T-helper 2 cell treated with Interferon-gamma antibody and Interleukin-4, amounts not matched to agents 100 ng/mL and 5 ng/mL, for 36 hours (primary cell): Measurements from ENCODE around the gene ASCC1. TPM values are rescaled to one million over a fixed set of nuclear protein-coding genes. Genes with fewer than 3 reads are reported as not detected.
"Not testable (repeated sequence)": the region's sequence is repeated elsewhere in the genome, so short reads cannot be mapped to it uniquely, and the experiment has no call there.

Experiments
- intact Hi-C: fragments of 100-400 bp; cut with micrococcal nuclease; formaldehyde crosslinking; loops from one replicate; pipeline ENCODE4 v1.15.1; 2023
- total RNA-seq: library from RNA; stranded (reverse); gene quantifications from 2 replicates; pipeline ENCODE4 v1.2.3, GENCODE V29; 2022

Gene ASCC1
- total RNA-seq, 1 donor from 2014 or later = 24.3 TPM

DNA sequence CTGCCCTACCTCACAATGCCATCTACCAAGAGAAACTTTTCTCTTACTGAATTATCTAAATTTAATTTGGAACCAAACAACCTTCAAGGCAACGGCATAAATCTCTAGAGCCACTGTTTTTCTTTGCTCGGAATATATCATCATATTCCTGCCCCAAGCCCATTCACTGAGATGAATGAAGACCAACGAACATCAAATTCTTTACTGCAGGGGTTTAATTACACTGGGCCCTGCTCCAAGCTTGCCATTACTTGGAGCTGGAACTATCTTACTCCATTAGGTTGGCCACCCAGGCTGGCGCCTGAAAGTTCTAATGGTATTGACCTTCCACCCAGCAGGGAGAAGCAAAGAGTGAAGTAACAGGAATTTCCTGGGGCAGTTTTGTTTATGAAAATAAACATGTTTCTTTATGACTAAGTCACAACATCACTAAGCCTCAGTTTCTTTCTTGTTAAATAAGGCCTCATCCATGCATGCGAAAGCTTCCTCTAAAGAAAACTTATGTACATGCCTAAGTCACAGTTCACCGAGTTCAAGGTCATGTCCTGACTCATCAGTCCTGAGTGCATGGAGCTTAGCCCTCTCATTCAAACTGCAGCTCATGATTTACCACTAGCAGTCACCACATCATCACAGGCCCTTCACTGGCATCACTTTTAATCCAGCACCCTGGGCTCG is 42.3 kb downstream of the ASCC1 start:
- intact Hi-C loops = no loop called here

DNA sequence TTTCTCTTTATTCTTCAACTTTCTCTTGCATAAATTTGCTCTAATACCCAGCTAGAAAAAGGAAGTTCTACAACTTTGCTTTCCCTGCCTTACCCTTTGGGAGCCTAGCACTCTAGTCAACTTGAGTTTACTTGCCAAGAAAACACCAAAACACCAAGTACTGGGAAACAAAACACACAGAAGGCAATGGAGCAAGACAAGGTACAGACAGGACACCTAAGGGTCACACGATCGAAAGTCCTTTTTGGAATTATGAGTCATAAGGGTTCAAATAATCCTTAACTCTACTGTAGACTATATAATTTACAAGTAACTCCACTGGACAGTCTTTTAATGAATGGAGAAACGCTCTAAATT is 42.8 kb downstream of the ASCC1 start:
- intact Hi-C loops = no loop called here

DNA sequence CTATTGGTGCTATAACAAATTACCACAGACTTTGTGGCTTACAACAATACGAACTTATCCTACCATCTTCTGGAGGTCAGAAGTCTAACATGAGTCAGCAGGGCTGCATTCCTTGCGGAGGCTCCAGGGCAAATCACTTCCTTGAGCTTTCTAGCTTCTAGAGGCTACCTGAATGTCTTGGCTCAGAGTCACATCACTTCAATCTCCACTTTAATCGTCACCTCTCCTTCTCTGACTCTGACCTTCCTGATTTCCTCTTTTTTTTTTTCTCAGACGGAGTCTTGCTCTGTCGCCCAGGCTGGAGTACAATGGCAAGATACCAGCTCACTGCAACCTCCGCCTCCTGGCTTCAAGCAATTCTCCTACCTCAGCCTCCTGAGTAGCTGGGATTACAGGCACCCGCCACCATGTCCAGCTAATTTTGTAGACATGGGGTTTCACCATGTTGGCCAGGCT is 44.9 kb downstream of the ASCC1 start:
- intact Hi-C loops = no loop called here

DNA sequence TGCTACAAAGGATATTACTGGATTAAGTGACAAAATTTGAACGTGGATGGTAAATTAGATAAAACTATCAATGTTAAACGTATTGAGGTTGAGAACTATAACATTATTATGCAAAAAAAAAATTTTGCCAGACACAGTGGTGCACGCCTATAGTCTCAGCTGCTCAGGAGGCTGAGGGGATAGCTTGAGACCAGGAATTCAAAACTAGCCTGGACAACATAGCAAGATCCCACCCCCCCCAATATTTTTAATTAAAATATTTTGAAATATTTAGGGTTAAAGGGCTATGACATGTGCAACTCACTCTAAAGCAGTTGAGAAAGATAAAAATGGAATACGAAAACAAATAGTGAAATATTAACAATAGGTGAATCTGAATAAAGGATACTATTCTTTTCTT is 45.3 kb downstream of the ASCC1 start:
- intact Hi-C loops = no loop called here

DNA sequence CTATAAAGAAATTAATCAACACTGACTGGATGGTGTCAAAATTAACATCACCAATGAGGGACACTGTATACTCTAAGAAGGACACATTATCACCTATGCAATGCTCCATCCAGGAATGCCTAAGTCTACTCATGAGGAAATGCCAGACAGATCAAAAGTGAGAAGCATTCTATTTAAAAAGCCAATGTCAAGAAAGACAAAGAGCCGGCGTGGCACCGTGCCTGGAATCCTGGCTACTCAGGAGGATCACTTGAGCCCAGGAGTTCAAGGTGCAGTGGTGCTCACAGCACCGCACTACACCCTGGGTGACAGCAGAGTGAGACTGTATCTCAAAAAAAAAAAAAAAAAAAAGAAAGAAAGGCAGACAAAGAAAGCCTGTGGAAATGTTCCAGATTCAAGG is 45.8 kb downstream of the ASCC1 start:
- intact Hi-C loops = no loop called here

DNA sequence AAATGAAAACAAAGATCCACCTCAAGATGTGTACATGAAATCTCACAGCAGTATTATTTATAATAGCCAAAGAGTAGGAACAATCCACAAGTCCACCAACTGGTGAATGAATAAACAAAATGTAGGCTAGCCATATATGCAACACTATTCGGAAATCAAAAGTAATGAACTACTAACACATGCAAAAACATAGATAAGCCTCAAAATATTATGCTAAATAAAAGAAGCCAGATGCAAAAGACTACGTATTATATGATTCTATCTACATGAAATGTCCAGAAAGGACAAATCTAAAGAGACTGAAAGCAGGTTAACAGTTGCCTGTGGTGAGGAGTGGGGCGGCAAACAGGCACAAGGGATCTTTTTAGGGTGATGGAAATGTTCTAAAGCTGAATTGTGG is 49.0 kb downstream of the ASCC1 start:
- intact Hi-C loops = no loop called here

DNA sequence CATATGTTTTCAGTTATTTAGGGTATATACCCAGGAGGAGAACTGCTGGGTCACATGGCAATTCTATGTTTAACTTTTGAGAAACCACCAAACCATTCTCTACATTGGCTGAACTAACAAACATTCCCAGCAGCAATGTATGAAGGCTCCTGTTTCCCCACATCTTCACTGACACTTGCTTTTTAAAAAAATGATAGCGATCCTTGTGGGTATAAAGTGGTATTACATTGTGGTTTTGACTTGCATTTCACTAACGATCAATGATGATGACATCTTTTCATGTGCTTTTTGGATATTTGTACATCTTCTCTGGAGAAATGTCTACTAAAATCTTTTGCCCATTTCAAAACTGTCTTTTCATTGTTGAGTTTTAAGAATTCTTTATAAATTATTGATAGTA is 51.5 kb downstream of the ASCC1 start:
- intact Hi-C loops = no loop called here

DNA sequence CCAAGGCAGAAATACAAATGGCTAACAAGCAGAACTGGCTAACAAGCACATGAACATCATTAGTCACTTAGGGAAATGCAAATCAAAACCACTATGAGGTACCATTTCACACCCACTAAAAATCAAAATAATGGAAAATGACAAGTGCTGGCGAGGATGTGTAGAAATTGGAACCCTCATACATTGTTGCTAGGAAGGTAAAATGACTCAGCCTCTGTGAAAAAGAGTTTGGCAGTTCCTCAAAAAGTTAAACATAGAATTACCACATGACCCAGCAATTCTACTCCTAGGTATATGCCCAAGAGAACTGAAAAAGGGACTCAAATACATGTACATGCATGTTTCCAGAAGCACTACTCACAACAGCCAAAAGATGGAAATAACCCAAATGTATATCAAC is 53.1 kb downstream of the ASCC1 start:
- intact Hi-C loops = no loop called here

DNA sequence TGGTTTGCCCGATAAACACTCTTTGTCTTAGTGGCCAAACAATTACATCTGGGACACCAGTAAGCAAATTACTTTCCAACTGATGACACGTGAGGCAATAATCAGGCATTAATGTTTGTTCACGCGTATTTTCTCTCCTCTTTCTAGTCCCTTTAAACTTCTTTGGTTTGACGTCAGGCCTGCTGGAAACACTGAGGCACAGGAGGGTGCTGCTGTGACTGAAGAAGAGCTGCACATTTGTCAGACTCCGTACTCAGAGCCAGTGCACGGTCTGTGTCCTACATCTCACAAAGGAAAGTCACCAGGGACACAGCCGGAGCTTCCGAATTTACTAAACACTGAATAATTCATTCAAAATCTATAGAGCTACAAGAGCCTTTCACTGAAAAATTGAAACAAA is 57.9 kb downstream of the ASCC1 start:
- intact Hi-C loops = no loop called here

DNA sequence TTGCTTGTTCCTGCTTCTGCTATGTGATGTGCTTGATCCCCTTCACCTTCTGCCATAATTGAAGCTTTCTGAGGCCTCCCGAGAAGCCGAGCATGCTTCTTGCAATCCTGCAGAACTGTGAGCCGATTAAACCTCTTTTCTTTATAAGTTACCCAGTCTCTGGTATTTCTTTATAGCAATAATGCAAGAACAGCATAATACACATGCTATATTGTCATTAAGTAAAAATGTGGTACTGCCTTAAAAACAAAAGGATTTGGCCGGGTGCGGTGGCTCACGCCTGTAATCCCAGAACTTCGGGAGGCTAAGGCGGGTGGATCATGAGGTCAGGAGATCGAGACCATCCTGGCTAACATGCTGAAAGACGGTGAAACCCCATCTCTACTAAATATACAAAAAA is 59.9 kb downstream of the ASCC1 start:
- intact Hi-C loops = no loop called here

DNA sequence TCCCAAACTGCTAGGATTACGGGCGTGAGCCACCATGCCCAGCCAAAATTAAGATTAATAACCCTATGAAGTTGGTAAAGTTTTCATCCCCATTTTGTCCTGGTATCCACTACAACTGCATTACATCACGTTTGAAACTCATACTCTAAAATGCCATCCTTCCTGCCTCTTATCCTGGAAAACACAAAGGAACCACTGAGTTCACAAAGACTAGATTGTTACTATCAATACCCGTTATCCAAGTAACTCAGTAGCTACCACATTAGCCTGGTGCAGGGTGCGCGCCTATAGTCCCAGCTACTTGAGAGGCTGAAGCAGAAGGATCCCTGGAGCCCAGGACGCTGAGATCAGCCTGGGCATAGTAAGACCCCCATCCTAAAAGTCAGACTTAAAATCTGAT is 63.8 kb downstream of the ASCC1 start:
- intact Hi-C loops = no loop called here

DNA sequence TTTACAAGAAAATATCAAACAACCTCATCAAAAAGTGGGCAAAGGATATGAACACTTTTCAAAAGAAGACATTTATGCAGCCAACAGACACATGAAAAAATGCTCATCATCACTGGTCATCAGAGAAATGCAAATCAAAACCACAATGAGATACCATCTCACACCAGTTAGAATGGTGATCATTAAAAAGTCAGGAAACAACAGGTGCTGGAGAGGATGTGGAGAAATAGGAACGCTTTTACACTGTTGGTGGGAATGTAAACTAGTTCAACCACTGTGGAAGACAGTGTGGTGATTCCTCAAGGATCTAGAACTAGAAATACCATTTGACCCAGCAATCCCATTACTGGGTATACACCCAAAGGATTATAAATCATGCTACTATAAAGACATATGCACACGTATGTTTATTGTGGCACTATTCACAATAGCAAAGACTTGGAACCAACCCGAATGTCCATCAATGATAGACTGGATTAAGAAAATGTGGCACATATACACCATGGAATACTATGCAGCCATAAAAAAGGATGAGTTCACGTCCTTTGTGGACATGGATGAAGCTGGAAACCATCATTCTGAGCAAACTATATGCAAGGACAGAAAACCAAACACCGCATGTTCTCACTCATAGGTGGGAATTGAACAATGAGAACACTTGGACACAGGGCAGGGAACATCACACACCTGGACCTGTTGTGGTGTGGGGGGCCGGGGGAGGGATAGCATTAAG is 65.2 kb downstream of the ASCC1 start:
- intact Hi-C loops = not testable (repeated sequence)

DNA sequence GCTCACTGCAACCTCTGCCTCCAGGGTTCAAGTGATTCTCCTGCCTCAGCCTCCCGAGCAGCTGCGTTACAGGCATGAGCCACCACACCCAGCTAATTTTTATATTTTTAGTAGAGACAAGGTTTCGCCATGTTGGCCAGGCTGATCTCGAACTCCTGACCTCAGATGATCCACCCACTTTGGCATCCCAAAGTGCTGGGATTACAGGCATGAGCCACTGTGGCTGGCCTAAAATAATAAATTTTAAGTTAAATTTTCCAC is 68.8 kb downstream of the ASCC1 start:
- intact Hi-C loops = not testable (repeated sequence)

DNA sequence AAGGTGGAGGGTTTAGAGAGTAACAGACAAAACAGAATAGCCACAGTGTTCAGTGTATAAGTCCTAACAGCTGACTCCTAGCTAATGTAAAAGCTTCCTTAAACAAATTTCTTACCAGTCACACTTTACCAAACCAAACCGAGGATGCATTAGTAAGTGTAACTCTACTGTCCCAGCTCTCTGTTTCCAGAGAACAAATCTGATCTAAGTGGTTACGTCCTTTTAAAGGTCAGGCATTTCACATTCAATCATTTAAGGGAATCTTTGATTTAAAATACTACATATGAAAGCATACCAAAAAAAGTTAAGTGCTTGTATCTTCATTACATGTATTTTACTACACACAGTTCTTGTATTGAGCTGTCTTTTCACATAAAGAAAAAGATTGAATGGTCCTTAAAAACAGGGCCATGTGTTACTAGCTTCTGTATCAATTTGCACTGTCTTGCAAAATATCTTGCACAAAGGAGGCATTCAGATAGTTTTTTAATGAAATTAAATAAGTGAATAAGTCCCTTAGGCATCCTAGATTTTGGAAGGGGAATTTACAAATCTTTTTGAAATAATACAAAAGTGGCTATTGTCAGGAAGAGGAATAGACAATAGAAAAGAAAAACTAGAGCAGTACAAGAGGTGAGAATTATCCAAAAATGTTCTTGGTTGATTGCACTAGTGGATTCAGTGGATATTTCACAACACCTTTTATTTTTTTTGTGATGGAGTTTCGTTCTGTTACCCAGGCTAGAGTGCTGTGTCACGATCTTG is 69.3 kb downstream of the ASCC1 start:
- intact Hi-C loops = no loop called here

DNA sequence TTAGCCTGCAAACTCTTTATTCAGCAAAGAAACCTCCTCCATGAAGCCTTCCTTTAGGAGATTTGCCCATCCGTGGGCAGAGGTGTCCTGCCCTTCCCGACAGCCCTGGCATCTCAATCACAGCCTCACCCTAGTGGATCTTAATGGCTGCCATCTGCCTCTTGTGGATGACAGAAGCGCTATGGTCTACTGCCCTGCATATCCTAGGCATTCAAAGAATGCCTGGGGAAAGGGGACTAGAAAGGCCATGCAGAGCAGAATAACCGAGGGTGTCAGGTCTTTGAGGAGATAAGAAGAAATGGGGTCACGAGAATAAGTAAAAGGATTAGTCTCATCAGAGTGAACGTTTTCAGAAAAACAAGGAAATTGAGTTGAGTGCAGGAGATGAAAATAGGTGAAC is 70.0 kb downstream of the ASCC1 start:
- intact Hi-C loops = no loop called here

DNA sequence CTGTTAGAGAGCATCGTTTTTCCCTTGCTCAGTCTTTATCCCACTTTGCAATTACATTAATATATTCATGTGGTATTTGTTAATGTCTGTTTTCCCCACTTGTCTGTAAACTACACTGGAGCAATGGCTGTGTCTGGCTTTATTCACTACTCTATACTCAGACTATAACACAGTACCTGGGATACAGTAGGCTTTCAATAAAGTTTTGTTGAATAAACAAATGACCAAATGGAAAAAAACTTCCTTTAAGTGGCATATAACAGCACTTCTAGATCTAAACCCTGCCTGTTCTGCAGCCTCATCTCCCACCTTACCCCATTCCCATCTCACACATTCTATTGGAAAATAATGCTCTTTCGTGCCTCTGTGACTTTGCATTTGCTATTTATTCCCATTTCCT is 70.4 kb downstream of the ASCC1 start:
- intact Hi-C loops = no loop called here

DNA sequence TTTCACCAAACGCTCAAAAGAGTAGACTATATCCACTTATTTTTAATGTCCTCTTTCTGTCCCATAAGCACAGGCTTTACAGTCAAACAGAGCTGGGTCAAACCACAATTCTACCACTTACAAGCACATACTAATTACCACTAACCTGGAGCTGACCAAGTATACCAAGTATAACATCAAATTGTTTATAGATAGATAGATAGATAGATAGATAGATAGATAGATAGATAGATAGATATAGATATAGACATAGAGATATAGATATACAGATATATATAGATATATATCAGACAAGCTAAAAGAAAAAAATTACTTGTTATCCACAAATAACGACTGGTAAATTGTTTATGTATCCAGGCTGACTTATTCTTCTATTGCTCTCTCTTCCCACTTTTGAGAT is 75.2 kb downstream of the ASCC1 start:
- intact Hi-C loops = no loop called here

DNA sequence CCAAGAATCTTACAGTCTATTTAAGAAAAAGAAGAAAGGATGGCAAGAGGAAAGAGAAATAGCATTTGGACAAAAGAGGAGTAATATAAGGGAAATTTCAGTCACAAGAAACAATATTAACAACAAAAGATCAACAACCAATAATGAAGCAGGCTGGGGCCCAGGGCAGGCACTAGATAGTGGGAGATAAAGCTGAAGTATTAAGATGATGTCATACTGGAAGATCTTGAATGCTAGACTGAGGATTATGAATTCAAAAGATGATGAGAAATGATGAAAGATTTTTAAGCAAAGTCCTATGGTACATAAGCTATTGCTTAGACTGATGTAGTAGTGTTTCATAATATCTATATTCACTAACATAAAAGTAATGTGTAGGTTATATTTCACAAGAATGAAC is 75.9 kb downstream of the ASCC1 start:
- intact Hi-C loops = no loop called here

DNA sequence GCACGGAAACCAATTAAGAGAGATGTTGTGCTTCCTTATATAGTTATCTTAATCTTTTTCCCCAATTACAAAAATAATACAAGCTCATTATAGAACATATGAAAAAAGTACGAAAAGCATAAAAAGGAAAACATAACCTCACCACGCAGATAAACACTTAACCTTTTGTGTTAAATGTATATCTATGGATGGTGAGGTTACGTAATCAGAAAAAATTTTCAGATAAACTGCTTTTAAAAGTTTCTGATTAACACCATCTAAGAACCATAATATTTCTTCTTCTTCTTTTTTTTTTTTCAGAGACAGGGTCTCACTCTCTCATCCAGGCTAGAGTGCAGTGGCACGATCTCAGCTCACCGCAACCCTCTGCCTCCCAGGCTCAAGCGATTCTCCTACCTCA is 78.5 kb downstream of the ASCC1 start:
- intact Hi-C loops = no loop called here

DNA sequence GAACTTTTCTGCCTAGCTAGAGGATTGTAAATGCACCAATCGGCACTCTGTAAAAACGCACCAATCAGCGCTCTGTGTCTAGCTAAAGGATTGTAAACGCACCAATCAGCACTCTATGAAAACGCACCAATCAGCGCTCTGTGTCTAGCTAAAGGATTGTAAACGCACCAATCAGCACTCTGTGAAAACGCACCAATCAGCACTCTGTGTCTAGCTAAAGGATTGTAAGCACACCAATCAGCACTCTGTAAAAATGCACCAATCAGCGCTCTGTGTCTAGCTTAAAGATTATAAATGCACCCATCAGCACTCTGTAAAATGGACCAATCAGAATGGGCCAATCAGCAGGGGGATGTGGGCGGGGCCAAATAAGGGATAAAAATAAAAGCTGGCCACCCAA is 79.9 kb downstream of the ASCC1 start:
- intact Hi-C loops = not testable (repeated sequence)

DNA sequence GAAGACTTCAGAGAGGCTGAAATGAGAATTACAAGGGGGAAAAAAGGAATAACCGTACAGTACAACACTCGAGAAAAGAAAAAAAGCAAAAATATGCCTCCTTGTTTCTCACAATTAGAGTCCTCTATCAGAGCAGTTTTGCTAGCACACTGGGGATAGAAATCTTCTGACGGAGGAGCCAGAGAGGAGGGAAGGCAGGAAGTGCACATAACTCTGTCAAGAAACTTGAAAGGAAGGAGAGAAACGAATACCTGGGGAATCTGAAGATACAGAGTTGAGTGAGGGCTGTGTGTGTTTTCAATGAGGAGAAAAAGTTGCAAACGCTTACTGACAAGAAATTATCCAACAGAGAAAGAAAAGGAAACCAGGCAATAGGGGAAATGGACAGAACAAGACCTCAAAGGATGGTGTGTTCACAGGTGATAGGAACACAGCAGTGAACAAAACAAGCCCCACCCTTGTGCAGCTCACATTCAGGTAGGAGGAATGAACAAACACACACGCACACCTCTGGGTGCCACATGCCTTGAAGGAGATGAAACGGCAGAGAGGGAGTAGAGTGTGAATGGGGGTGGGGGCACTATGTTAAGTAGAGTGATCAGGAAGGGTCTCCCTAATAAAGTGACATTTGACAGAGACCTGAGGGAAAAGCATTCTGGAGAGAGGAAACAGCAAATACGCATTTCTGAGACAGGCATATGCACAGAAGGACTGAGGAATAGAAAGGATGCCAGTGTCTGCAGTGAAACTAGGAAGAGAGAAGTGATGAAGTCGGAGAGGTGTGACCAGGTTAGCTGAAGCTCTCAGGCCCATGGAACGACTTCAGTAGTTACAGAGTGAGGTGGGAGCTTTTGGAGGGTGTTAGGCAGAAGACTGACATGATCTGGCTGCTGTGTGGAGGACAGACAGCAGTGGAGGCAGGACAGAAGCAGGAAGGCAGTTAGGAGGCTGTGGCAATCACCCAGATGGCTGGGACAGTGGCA is 81.0 kb downstream of the ASCC1 start:
- intact Hi-C loops = no loop called here

DNA sequence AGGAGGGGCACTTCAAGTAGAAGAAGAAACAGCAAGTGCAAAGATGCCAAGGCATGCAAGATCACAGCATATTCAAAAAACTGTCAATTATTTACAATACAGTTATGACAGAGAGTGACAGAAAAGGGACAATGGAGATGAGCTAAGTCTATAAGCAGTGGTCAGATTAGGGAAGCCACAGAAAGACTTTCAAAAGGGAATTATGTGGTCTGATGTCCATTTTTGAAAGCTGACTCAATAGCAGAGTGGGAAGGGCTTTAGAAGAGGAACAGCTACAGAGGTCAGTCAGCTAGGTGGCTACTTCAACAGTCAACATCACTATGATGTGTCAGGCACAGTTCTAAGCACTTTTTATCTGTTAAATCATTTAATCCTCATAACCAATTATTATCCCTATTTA is 82.6 kb downstream of the ASCC1 start:
- intact Hi-C loops = no loop called here
